GM21367 (cell line): Measurements from ENCODE around the gene NELL1.
"Not testable (repeated sequence)": the region's sequence is repeated elsewhere in the genome, so short reads cannot be mapped to it uniquely, and the experiment has no call there.

Experiments
- ATAC-seq: cut with Tn5 transposase; IDR thresholded peaks from one replicate; pipeline ENCODE4 v1.9.1; 2021; ENCODE audit not compliant: unreplicated experiment

NELL1 gene

DNA sequence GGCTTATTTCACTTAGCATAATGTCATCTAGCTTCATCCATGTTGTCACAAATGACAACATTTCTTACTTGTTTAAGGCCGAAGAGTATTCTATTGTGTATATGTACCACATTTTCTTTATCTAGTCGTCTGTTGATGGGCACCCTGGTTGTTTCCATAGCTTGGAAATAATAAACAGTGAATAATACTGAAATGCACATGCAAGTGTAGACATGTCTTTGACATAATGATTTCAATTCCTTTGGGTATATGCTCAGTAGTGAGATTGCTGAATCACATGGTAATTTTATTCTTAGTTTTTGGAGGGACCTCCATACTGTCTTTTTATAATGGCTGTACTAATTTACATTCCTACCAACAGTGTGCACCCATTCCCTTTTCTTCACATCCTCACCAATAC lies 508.0 kb downstream of the NELL1 start:
- ATAC-seq = no peak

DNA sequence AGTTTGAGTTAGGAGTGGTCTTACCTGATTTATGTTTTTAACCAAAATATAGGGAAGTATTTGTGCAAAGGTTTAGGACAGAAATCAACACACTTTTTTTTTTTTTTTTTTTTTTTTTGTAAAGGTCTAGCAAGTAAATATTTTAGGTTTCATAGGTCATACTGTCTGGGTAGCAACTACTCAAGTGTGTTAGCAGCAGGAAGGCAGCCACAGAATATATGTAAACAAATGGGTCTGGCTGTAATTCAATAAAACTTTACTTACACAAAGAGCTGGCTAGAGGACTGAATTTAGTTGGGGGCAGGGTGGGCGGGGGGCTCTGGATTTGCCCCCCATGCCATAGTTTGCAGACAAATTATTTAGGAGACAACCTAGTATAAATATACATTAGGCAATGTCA lies 510.4 kb downstream of the NELL1 start:
- ATAC-seq = no peak

DNA sequence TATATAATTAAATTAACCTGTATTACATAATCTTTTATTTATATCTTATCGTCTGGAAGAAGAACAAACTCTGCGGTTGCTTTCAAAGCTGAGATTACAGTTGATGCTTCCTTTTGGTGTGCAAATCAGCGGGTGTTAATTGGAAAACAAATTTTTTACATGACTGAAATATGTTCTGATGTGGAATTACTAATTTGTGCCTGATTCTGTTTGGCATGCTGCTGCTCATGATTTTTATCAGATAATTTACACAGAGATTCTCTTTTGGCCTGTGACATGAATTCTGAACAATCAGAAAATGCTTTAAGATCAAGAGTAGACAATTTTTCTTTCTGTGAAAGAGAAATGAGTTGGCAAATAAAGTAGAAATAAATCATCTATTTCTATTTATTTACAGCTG lies 510.8 kb downstream of the NELL1 start:
- ATAC-seq = no peak

DNA sequence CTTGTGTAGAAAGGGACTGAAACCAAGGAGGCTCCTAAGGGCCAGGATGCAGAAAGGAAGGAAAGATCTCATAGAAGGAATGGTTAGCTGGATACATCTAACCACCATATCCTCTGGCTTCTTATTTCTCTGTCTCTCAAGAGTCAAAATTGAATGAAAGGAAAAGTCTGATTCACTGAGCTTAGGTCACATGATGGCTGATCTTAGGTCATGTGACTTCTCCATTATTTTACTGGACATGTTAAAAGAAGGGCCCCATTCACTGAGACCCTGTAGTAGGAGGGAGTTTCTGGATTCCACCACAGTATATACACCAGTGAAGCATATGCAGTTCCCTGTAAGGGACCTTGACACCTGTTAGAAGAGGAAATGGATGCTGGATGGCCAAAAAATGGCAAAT lies 516.6 kb downstream of the NELL1 start:
- ATAC-seq = no peak

DNA sequence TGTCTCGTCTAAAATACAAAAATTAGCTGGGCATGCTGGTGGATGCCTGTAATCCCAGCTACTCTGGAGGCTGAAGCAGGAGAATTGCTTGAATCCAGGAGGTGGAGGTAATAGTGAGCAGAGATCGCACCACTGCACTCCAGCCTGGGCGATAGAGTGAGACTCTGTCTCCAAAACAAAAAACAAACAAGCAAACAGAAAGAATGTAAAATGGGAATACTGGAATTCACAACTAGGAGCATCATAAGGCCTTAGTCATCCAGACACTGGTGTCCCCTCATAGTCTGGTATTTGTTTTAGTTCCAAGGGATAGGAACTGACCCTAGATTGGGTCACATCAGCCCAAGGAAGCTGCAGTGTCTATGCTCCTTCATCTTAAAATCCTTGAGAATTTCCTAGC lies 520.8 kb downstream of the NELL1 start:
- no peak for ATAC-seq

DNA sequence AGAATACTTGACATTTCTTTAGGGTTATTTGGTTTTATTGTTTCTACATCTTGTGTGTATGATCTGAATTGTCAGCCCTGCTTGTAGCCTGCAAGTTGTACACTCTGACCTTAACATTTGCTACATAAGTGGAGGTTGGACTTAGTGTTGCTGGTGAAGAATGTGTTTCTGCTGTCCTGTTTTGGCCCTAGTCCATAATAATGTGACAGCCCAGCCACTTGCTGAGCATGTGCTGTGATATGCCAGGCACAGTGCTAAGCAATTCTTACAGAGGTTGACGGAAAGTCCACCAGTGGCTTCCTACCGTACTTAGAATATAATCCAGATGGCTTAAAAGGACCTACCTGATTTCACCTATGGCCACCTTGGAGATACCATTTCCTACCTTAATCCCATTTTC lies 526.6 kb downstream of the NELL1 start:
- no peak for ATAC-seq

DNA sequence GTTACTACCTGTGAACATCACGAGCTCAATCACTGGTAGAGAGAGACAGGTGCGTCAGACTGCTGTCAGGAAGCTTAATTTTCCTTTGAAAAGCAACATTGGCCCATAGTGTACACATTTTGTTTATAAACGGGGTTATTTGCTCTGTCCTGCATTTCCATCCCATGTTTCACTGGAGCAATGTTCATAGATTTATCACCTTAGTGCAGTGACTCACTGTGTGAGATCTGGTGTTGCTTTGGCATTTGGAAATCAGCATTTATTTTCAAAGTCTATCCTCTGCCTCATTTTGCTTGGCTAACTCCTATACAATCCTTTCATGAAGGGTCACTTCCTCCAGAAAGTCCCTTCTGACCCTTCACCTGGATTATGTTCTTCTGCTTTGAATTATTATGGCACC lies 529.1 kb downstream of the NELL1 start:
- no peak for ATAC-seq

DNA sequence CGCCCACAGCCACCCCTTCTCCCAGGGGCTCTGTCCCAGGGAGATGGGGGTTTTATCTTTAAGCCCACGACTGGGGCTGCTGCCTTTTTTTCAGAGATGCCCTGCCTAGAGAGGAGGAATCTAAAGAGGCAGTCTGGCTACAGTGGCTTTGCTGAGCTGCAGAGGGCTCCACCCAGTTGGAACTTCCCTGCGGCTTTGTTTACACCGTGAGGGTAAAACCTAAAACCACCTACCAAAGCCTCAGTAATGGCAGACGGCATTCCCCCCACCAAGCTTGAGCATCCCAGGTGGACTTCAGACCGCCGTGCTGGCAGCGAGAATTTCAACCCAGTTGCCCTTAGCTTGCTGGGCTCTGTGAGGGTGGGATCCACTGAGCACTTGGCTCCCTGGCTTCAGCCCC lies 535.8 kb downstream of the NELL1 start:
- ATAC-seq = no peak

DNA sequence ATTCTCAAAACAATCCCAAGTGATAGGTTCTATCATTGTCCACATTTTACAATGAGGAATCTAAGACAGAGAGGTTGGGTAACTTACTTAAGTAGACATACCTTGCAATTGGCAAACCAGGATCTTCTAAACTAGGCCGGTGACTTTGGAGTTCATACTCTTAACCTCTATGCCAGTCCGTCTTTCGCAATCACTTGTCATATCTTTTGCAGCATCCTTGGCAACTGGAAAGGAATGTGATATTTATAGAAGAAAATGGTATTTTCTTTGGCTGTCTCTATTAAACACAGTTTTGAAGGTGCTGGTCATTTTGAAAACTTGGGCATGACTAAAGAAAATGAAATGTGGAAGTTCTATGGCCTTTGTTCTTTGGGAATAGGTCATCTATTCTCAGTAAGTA lies 556.5 kb downstream of the NELL1 start:
- no peak for ATAC-seq

DNA sequence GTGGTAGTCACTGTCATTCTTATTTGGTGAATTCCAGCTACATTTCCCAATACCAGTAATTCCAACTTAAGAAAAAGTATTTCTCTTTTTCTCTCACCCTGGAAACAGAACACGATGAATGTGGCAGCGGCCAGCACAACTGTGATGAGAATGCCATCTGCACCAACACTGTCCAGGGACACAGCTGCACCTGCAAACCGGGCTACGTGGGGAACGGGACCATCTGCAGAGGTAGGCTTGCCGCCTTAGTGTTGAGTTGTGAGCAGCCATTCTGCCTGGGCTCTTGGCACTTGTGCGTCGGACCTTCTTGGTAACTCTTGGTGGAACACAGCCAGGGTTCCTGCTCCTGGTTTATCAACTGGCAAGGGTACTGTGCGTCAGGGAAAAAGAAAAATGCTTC lies 559.8 kb downstream of the NELL1 start:
- ATAC-seq = no peak

DNA sequence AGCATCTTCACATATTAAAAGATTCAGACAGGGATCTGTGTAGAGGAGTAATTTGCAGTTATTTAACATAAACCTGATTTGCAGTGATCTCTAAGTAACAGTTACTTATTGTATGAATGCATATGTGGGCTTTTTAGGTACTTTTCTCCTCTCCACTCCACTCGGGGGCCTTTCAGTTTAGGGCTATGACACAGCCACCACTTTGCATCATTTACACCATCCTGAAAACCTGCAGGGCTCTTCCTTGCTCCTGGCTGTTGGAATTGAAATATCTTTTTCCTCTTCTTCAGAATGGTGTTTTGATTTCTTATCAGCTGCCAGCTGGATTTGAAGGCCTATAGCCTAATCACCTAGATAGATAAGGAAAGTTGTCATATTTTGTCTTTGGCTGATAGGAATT lies 580.8 kb downstream of the NELL1 start:
- ATAC-seq = no peak

DNA sequence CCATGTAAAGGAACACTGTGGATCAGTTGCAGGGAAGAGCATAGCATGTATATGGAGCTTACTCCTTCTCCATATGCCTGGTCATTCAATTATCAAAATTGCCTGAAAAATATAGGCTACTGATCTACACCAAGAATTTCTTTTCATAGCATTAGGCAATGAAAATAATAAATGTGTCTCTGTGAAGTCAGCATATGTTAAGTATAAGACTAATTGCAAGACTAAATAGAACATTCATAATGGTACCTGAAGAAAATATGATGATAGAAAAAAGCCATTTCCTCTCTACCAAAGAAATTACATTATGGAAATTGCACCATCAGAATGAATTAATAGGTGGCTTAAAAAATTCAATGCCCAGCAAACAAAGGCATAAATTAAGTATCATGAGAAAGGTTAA lies 584.7 kb downstream of the NELL1 start:
- no peak for ATAC-seq

DNA sequence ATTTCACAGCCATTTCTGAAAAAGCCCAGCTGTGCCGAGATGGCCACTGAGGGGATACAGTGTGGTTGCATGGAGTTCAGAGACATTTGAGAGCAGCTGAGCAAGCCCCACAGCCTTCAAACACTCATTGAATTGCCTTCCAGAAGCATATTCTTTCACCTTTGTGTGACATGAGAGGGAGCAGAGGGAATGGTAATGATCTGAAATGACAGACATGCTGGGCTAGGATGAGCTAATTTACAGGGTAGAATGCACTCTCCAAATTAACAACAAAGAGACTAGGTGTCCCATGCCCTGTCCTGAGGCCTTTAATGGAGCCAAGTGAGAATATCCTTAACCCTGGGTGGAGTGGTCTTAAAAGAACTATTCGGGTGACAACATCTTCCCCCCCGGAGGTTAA lies 585.4 kb downstream of the NELL1 start:
- ATAC-seq = no peak

DNA sequence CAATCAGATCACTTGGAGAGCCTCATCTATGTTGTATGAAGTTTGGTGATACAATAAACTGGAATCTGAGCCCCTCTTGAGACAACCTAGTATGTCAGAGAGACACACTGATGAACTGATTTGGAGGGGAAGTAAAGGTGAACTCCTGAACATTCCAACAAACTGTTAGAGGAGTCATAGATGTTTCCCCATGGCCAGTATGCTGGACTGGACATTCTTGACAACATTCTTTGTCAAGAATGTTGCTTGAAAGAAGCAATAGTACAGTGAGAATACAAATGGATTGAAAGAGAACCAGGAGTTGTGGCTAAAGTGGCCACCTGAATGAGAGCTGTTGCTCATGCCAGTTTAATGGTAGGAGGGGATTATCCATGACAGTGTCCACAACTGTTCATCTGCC lies 588.1 kb downstream of the NELL1 start:
- ATAC-seq = no peak

DNA sequence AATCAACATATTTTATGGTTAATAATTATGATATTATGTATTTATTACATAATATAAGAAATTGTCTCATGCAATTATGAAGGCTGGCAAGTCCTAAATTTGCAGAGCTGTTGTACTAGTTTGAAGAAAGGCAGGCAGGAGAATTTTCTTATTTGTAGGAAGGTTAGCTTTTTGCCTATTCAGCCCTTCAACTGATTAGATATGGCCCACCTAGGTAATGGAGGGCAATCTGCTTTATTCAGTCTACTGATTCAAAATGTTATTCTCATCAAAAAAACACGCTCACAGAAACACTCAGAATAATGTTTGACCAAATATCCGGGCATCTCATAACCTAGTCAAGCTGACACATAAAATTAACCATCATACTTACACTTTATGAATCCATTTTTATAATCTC lies 589.0 kb downstream of the NELL1 start:
- ATAC-seq = no peak

DNA sequence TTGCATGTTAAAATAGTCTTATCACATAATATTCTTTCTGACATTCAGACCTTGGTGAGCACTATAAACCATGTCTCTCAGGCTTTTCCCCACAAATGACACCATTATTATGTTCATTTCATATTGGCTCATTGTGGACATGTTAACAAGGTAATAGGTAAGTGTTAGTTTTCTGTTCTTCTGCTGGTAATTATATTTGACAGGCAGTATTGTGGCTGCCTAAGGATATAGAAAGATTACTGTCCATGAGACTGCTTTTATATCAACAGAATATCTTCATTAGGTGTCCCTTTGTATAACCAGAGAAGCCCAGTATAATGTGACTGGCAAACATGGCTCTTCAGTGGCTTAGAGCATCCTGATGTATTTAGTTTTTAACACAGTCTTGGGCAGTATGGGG lies 590.7 kb downstream of the NELL1 start:
- no peak for ATAC-seq

DNA sequence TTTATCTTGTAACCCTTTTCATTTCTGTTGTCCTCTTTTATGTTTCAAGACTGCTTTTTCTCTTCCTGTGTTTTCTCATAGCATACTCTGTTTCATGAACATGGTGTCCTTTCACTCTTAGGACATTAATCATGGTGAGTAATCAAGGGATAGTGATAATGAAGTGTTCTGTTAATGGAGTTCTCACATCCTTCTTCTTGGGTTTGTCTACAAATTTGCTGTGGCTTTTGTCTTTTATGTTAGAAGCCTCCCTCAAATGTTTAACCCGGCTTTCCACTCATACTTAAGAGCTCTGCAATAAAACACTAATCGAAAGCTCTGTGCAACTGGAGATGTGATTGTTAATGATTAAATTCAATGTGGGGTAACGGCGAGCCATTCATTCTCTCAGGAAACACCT lies 593.6 kb downstream of the NELL1 start:
- no peak for ATAC-seq

DNA sequence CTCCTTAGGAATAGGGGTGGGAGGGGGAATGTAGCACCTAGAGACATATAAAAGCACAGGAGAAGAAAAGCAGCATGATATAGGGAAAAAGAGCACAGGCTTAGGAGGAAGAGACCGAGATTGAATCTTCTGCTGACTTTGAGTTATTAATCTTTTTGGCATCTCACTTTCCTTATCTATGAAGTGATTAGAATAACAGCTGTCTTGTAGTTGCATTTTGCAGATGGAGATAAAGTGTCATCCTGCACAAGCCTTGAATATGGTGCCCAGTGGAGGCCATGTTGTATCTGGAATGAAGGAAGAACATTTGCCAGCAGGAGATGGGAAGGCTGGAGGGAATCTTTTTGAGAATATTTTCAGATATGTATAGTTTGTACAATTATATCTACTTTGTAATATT lies 594.7 kb downstream of the NELL1 start:
- no peak for ATAC-seq

DNA sequence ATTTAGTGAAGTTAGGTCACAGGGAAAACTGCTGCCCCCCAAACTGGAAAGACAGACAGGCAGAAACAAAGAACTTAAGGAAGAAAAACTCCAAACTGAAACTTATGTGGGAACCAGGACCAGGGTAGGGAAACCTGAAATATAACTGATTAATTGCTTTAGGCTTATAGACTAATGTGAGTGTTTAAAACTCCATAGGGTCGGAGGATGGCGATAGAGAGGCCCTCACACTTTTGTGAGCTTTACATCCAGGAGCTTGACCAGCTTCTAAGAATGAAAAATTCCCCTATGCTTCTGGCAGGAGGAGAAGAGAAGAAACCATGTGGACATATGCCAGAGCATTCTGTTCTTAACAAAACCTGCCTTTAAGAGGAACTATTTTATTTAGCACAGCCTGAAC lies 598.6 kb downstream of the NELL1 start:
- ATAC-seq = no peak

DNA sequence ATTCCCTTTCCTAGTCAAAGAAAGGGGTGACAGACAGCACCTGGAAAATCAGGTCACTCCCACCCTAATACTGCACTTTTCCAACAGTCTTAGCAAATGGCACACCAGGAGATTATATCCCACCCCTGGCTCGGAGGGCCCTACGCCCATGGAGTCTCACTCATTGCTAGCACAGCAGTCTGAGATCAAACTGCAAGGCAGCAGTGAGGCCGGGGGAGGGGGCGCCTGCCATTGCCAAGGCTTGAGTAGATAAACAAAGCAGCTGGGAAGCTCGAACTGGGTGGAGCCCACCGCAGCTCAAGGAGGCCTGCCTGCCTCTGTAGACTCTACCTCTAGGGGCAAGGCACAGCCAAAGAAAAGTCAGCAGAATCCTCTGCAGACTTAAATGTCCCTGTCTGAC lies 602.8 kb downstream of the NELL1 start:
- not testable (repeated sequence) for ATAC-seq

DNA sequence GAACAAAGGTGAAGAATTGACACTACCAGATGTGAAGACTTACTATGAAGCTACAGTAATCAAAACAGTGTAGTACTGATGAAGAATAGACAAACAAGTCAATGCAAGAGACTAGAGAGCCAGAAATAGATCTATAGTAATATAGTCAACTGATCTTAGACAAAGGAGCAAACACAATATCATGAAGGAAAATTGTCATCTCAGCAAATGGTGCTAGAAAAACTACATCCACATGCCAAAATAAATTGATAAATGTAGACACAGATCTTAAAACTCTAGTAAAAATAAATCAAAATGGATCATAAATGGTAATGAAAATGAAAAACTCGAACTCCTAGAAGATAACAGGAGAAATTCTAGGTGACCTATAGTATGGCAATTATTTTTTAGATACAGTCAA lies 609.5 kb downstream of the NELL1 start:
- no peak for ATAC-seq

DNA sequence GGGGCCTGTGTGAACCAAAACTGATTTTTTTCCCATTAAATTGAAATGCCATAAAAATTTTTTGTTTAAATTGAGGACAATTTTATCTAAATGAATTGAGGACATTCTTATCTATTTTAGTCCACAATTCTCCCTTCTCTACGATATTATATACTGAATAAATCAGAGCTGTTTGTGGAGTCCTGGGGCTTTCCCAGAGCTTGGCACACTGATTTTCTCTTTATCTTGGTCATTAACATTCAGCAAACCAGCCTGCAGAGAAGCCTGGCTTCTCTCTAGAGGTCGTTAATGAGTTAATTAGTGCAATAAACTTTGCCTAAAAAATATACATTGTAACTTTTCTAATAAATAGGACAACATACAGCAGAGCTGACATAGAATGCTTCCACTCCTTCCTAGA lies 615.7 kb downstream of the NELL1 start:
- ATAC-seq = no peak

DNA sequence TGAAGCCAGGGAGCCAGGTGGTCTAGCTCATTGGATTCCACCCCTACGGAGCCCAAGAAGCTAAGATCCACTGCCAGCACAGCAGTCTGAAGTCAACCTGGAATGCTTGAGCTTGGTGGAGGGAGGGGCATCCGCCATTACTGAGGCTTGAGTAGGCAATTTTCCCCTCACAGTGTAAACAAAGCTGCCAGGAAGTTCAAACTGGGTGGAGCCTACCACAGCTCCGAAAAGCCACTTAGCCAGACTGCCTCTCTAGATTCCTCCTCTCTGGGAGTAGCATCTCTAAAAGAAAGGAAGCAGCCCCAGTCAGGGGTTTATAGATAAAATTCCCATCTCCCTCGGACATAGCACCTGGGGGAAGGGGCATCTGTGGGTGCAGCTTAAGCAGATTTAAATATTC lies 620.3 kb downstream of the NELL1 start:
- ATAC-seq = no peak

DNA sequence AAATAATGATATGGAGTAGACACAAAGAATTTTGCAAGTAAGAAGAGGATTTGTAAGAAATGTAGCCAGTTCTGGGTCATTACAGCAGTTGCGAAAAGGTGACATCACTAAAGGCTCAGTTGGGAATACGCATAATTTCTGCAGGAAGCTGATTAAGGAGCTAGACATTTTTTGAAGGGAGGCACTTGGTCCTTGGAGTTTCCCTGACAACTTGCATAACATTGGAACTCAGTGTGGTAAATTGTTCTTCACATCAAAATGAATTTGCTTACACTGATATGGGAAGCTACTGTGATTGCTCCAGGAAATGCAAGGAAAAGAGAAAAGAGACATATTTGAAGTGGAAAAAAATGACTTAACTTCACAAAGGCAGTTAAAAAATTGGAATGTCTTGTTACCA lies 626.1 kb downstream of the NELL1 start:
- ATAC-seq = no peak
